ENCODE measurements around the gene COG3. TPM values are rescaled to one million over a fixed set of nuclear protein-coding genes. Genes with fewer than 3 reads are reported as not detected.

Gene COG3
- total and polyA plus RNA-seq, 2 of the 13 experiments (the other 11 are each of a cell fraction or from before 2014, with no cell fraction given), result 37.8 to 47.5 TPM

GRCh38 chr13:45464687-45465453, at the start of gene COG3 (continued):
- TF ChIP-seq ATF5 (CRISPR knock-in tag; IDR thresholded peaks at IDR 0.05; ENCODE audit: low read depth) (no peak), MBNL3 (CRISPR knock-in tag; conservative IDR thresholded peaks at IDR 0.05) (no peak), ETV5 (CRISPR knock-in tag; IDR thresholded peaks at IDR 0.05; ENCODE audit: borderline replicate concordance) (peak; percentile 62), EED (CRISPR knock-in tag; IDR thresholded peaks at IDR 0.05) (no peak), GPN1 (CRISPR knock-in tag; IDR thresholded peaks at IDR 0.05; ENCODE audit: borderline replicate concordance) (no peak), ZFX (CRISPR knock-in tag; IDR thresholded peaks at IDR 0.05; ENCODE audit: low read depth) (peak; percentile 77), ZNF260 (CRISPR knock-in tag; IDR thresholded peaks at IDR 0.05; ENCODE audit: borderline replicate concordance, low read depth) (no peak), ZNF709 (CRISPR knock-in tag; IDR thresholded peaks at IDR 0.05) (peak; percentile 73), ZNF556 (CRISPR knock-in tag; IDR thresholded peaks at IDR 0.05; ENCODE audit: borderline replicate concordance) (no peak), SIN3A (IDR thresholded peaks at IDR 0.05; ENCODE audit: borderline replicate concordance, low read depth, low read length) (peak; percentile 69; the same call in 1 of the 2 replicates)
- TF ChIP-seq, protein P1, sequence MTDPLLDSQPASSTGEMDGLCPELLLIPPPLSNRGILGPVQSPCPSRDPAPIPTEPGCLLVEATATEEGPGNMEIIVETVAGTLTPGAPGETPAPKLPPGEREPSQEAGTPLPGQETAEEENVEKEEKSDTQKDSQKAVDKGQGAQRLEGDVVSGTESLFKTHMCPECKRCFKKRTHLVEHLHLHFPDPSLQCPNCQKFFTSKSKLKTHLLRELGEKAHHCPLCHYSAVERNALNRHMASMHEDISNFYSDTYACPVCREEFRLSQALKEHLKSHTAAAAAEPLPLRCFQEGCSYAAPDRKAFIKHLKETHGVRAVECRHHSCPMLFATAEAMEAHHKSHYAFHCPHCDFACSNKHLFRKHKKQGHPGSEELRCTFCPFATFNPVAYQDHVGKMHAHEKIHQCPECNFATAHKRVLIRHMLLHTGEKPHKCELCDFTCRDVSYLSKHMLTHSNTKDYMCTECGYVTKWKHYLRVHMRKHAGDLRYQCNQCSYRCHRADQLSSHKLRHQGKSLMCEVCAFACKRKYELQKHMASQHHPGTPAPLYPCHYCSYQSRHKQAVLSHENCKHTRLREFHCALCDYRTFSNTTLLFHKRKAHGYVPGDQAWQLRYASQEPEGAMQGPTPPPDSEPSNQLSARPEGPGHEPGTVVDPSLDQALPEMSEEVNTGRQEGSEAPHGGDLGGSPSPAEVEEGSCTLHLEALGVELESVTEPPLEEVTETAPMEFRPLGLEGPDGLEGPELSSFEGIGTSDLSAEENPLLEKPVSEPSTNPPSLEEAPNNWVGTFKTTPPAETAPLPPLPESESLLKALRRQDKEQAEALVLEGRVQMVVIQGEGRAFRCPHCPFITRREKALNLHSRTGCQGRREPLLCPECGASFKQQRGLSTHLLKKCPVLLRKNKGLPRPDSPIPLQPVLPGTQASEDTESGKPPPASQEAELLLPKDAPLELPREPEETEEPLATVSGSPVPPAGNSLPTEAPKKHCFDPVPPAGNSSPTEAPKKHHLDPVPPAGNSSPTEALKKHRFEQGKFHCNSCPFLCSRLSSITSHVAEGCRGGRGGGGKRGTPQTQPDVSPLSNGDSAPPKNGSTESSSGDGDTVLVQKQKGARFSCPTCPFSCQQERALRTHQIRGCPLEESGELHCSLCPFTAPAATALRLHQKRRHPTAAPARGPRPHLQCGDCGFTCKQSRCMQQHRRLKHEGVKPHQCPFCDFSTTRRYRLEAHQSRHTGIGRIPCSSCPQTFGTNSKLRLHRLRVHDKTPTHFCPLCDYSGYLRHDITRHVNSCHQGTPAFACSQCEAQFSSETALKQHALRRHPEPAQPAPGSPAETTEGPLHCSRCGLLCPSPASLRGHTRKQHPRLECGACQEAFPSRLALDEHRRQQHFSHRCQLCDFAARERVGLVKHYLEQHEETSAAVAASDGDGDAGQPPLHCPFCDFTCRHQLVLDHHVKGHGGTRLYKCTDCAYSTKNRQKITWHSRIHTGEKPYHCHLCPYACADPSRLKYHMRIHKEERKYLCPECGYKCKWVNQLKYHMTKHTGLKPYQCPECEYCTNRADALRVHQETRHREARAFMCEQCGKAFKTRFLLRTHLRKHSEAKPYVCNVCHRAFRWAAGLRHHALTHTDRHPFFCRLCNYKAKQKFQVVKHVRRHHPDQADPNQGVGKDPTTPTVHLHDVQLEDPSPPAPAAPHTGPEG (CRISPR knock-in tag; IDR thresholded peaks at IDR 0.05), result no peak
- TF ChIP-seq, protein P2, sequence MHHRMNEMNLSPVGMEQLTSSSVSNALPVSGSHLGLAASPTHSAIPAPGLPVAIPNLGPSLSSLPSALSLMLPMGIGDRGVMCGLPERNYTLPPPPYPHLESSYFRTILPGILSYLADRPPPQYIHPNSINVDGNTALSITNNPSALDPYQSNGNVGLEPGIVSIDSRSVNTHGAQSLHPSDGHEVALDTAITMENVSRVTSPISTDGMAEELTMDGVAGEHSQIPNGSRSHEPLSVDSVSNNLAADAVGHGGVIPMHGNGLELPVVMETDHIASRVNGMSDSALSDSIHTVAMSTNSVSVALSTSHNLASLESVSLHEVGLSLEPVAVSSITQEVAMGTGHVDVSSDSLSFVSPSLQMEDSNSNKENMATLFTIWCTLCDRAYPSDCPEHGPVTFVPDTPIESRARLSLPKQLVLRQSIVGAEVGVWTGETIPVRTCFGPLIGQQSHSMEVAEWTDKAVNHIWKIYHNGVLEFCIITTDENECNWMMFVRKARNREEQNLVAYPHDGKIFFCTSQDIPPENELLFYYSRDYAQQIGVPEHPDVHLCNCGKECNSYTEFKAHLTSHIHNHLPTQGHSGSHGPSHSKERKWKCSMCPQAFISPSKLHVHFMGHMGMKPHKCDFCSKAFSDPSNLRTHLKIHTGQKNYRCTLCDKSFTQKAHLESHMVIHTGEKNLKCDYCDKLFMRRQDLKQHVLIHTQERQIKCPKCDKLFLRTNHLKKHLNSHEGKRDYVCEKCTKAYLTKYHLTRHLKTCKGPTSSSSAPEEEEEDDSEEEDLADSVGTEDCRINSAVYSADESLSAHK (CRISPR knock-in tag; IDR thresholded peaks at IDR 0.05; ENCODE audit: borderline replicate concordance), result no peak
- TF ChIP-seq, protein P3, sequence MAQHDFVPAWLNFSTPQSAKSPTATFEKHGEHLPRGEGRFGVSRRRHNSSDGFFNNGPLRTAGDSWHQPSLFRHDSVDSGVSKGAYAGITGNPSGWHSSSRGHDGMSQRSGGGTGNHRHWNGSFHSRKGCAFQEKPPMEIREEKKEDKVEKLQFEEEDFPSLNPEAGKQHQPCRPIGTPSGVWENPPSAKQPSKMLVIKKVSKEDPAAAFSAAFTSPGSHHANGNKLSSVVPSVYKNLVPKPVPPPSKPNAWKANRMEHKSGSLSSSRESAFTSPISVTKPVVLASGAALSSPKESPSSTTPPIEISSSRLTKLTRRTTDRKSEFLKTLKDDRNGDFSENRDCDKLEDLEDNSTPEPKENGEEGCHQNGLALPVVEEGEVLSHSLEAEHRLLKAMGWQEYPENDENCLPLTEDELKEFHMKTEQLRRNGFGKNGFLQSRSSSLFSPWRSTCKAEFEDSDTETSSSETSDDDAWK (CRISPR knock-in tag; IDR thresholded peaks at IDR 0.05), result no peak
- TF ChIP-seq, protein P4, sequence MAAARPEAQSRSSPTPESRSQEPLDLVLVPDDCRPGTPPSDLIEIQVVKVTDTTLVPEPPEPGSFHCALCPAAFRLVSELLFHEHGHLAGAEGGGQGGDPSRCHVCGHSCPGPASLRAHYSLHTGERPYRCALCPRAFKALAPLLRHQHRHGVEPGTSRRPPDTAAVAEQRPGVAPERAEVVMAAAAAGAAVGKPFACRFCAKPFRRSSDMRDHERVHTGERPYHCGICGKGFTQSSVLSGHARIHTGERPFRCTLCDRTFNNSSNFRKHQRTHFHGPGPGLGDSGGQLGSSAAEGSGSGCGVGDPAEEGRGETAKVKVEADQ (CRISPR knock-in tag; IDR thresholded peaks at IDR 0.05; ENCODE audit: borderline replicate concordance), result no peak
